Posterior vena cava (tissue), 2 donors: ENCODE results near the gene TBC1D22A. TPM values are rescaled to one million over a fixed set of nuclear protein-coding genes. Genes with fewer than 3 reads are reported as not detected.

Experiments used
- DNase-seq: peaks from one replicate; pipeline ENCODE4 v3.0.0-alpha.2; 2020; ENCODE audit warnings: low spot score
- intact Hi-C, 2 donors: fragments of 100-400 bp; cut with DNase I; formaldehyde crosslinking; loops; one replicate each; pipeline versions ENCODE4 v1.14.1 to v1.14.2; 2022 to 2023
- total RNA-seq, 2 donors: library from RNA; stranded (reverse); fragmentation: NEBNext Ultra II Directional; extraction: Animal tissue kit (Norgen Biotek cat#: 25700); gene quantifications; one replicate each; pipeline ENCODE4 v1.2.1, GENCODE V29; 2021
- donor health status: DM: yes; HTN: yes; CAD: no.
- donor health status: DM: yes; HTN: yes; CAD: no.

TBC1D22A gene
- total RNA-seq, 2 donors from 2014 or later, result 19.3 to 21.7 TPM

GRCh38 chr22:46906326-46907045, 144.0 kb downstream of the TBC1D22A start:
- intact Hi-C loops, result no loop called here
- no peak for DNase-seq

- intact Hi-C loops, result no loop called here
- no peak for DNase-seq
Observed at GRCh38 chr22:46907241-46908215, 145.1 kb downstream of the TBC1D22A start.

DNA sequence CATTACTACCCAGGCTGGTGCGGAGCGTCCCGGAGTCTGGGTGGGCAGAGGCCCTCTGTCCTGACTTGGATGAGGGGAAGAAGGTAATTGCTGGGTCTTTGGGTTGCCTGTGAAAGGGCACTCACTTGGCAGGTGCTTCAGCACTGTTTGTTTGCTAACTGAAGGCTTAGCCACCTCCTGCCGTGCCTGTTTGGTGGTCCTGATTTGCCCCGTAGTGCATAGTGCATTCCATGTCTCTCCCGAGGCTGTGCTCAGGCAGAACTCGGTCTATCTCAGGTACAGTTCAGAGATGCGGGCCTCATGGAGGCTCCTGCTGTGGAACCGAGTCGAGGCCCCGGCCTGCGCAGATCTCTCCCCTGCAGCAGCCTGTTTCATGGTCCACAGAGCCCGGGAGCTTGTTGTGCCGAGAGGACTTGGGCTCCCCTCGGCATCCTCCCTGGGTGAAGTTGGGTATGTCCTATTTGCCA, 146.2 kb downstream of the TBC1D22A start:
- intact Hi-C loops, result no loop called here
- DNase-seq, result no peak

DNA sequence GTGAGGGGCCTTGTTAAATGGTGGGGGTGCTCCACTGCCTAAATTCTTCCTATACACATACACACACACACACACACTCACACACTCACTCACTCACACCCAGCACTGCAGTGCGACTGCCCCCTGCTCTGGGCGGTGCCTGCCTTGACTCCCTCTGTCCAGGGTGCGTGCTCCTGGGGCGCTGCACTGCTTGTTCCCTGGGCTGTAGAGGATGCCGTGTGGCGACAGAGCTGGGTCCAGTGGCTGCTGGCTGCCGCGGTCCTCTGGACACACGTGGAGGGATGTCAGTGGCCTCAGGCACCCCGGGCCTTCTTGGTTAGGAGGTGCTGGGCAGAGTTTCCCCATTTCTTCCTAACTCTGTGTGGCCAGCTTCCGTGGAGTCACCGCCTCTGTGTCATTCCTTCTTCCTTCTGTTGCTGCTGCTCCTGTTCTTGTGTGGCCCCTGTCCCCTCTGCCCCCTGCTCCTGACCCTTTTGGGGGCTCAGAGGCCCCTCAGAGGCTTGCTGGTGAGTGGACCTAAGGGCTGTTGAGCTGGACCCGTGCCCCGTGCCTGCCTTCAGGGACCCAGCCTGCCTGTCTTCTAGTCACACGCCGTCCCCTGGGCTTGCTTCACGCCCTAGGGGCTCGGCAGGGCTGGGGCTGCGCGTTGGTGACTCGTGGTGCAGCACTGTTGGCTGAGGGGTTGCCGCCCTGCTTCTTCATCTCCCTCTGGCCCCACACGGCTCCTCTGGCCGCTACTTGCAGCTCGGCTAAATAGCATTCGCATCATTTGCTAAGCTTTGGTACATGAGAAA, 147.0 kb downstream of the TBC1D22A start:
- intact Hi-C loops, result no loop called here
- DNase-seq, result no peak

DNA sequence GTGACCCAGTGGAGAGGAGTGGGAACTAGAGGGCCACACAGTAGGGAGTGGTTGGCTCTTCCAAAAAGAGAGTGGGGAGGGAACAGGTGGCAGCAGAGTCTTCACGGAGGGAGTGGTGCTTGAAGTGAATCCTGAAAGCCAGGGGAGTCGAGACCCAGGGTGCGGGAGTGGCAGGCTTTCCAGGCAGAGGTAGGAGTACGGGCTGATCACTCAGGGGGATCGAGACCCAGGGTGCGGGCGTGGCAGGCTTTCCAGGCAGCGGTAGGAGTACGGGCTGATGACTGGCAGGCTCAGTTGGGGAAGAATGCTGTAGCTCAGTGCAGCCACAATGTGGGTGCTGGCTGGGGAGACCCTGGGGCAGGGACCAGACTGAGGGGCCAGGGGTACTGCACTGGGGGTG, 148.2 kb downstream of the TBC1D22A start:
- intact Hi-C loops, result no loop called here

DNA sequence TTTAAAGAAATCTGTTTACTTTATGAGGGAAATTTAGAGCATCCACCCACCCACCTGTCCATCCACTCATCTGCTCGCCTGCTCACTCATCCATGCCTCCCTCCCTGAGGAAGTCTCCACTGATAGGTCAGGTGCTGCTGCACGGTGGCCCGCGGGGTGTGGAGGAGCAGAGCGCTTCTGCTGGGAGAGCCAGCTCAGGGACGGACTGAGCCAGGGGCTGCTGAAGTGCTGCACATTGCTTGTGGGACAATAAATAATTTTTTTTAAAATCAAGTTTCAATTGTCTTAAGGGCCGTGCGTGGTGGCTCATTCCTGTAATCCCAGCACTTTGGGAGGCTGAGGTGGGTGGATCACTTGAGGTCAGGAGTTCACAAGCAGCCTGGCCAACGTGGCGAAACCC, 148.9 kb downstream of the TBC1D22A start:
- intact Hi-C loops, result no loop called here
- no peak for DNase-seq

More for the DNA sequence above, 148.2 kb downstream of the TBC1D22A start:
- DNase-seq, result no peak

- no peak for DNase-seq
- intact Hi-C loops, result no loop called here
Observed at GRCh38 chr22:46913351-46913750, 150.9 kb downstream of the TBC1D22A start.

GRCh38 chr22:46914481-46914880, 152.0 kb downstream of the TBC1D22A start:
- DNase-seq, result no peak

GRCh38 chr22:46914916-46915894, 152.8 kb downstream of the TBC1D22A start:
- DNase-seq, result no peak
- intact Hi-C loops, result no loop called here

More at GRCh38 chr22:46914481-46914880, 152.0 kb downstream of the TBC1D22A start:
- intact Hi-C loops, result no loop called here

DNA sequence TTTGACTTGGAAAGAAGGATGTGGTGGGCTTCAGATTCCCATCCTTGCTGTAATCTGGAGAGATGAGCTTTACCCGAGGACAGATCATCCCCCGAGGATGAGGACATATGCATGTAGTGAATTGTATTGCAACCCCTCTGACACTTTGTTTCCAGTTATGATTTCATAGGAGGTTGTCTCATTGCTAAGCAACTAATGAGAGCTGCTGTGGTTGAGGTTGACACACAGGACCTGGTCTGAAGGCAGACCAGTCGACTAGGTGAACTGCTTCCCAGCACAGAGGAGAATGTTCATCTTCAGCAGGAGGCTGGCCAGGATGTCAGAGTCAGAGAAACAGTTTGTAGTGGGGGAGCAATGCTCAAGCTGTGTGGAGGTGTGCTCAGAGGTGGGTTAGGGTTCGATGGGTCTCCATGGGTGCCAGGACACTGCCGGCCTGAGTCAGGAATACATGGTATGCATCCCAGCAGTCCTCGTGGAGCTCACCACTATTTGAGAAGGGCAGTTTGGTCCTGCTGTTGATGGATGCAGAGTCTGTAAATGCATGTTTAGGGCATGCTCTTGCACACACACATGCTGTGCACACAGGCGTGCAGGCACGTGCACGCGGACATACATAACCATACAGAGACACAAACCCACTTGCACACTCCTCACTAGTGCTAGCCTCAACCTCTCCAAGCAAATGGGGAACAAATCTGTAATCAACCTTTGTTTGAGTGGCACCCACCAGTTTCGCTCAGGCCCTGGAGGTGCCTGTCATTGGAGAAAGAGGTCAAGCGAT, 153.7 kb downstream of the TBC1D22A start:
- no peak for DNase-seq
- intact Hi-C loops, result no loop called here

DNA sequence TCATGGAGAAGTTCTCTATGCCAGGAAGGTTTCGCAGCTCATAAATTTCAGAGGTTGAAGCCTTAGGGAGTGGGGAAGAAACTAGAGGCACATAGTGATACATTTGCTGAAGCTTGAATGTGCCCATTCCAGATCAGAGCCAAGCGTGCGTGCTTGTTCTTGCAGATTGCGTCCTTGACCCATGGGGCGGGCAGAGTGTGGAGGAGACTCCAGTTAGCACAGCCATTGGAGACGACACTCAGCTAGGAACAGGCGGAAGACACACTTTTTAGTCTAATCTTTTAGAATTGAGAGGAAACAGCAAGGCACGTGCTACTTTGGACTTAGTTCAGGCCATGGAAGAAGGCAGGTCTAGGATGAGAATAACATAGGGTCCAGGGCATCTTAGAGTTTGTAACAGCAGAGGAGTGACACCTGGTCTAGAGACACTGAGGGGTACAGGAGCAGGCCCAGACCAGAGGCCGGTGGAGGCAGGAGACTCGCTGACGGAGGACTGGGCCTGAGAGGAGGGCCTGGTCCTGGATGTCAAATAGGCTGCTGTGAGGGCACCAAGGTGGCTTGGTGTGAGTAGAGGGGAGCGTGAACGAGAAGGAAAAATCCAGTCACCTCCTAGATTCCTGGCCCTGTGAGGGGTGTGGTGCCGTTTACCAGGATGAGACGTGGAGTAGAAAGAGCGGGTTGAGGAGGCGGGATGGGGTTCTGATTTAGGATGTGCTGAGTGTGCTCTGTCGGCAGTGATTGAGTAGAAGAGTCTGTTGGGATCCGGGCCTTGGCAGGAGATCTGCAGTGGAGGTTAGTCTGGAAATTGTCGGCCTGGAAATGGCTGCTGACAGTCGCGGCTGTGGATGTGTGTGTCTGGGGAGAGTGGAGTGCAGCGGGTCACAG, 154.7 kb downstream of the TBC1D22A start:
- DNase-seq, result no peak
- intact Hi-C loops, result no loop called here

DNA sequence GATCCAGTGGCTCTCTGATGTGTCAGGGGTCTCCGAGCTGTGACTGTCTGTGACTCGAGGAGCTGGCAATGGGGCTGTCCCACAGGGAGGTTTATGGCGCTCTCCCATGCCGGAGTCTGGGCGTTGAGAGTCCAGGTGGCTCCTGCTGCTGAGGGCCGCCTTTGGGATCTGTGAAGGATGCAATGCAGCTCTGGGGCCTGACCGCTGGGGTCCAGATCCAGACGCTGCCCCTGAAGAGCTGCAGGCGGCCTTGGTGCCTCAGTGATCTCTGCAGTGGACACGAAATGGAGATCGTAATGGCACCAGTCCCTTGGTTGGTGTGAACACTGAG, 155.3 kb downstream of the TBC1D22A start:
- DNase-seq, result no peak
- intact Hi-C loops, result no loop called here

DNA sequence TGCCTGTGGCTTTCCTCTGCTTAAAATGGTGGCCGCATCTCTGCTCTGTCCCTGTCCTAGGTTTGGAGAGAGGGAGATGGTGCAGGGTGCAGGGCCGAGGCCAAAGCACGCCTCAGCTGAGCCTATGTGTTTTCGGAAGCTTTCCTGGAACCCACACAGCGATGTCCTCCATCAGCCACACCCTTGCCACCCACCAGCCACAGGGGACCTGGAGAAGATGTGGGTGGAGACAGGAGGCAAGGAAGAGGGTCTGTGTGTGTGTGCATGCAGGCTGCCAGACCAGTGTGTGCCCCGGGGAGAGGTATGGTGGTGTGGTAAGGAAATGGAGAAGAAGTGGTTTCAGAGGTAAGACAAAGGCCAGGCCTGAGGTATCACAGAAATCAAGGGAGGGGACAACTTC, 155.7 kb downstream of the TBC1D22A start:
- DNase-seq, result no peak
- intact Hi-C loops, result no loop called here

DNA sequence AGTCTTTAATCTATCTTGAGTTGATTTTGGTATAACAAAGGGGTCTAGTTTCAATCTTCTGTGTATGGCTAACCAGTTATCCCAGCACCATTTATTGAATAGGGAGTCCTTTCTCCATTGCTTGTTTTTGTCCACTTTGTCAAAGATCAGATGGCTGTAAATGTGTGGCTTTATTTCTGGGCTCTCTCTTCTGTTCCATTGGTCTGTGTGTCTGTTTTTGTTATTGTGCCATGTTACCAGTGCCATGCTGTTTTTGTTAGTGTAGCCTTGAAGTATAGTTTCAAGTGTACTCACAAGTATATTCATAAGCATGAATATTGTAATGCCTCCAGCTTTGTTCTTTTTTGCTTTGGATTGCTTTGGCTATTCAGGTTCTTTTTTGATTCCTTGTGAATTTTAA, 159.6 kb downstream of the TBC1D22A start:
- no peak for DNase-seq
- intact Hi-C loops, result no loop called here

GRCh38 chr22:46923394-46923793, 160.9 kb downstream of the TBC1D22A start:
- no peak for DNase-seq
- intact Hi-C loops, result no loop called here

GRCh38 chr22:46925818-46926217, 163.4 kb downstream of the TBC1D22A start:
- intact Hi-C loops, result no loop called here
- no peak for DNase-seq
